HEK293 (cell line): ENCODE results near the gene ESR1.

Experiments
- CTCF ChIA-PET: fragments of 350-600 bp; formaldehyde crosslinking; extraction: SDS; loops from one replicate; lab custom pipeline; 2021; ENCODE audit warnings: antibody characterized with exemption; lab: Yijun Ruan, JAX
- POLR2A ChIA-PET: fragments of 300-600 bp; formaldehyde crosslinking; extraction: SDS; loops from one replicate; lab custom pipeline; 2020; ENCODE audit warnings: antibody characterized with exemption, inconsistent platforms; lab: Yijun Ruan, JAX
- H3K27ac ChIP-seq: fragments of 200-500 bp; sonication (Bioruptor generic); 2 replicates; pipeline ENCODE4 v1.5.1; 2014; ENCODE audit warnings: low read depth, low read length, control low read depth, inconsistent platforms; ENCODE audit errors: extremely low read depth
- H3K36me3 ChIP-seq, 2 experiments: fragments of 200-500 bp in 1 of 2; sonication (Bioruptor generic) in 1 of 2; 1 replicate in 1 of 2; 2 replicates in 1 of 2; pipeline ENCODE4 v1.5.1; 2014 to 2017; ENCODE audit warnings: inconsistent platforms in 2 of 2, low read length in 2 of 2; ENCODE audit not compliant: control insufficient read depth in 2 of 2, insufficient read depth in 1 of 2
- H3K4me1 ChIP-seq: fragments of 200-500 bp; sonication (Bioruptor generic); 2 replicates; pipeline ENCODE4 v1.5.1; 2014; ENCODE audit warnings: mild to moderate bottlenecking, low read length, inconsistent platforms; ENCODE audit not compliant: control insufficient read depth, insufficient read depth
- H3K4me3 ChIP-seq: 2 replicates; pipeline ENCODE4 v1.5.1; 2011; ENCODE audit warnings: low read depth, mild to moderate bottlenecking, control low read depth, low read length, moderate library complexity
- H3K9me3 ChIP-seq: fragments of 200-500 bp; sonication (Bioruptor generic); 2 replicates; pipeline ENCODE4 v1.5.1; 2014; ENCODE audit warnings: low read depth, low read length, inconsistent platforms; ENCODE audit not compliant: control insufficient read depth, insufficient read depth
- ATF2 ChIP-seq: fragments of 450-650 bp; formaldehyde crosslinking; IDR thresholded peaks from 2 replicates; pipeline ENCODE4 v1.5.1; 2016; ENCODE audit warnings: missing biosample characterization, missing genetic modification characterization, low read depth
- HIC1 ChIP-seq: fragments of 450-650 bp; formaldehyde crosslinking; IDR thresholded peaks from 2 replicates; pipeline ENCODE4 v1.5.1; 2016; ENCODE audit warnings: missing biosample characterization, missing genetic modification characterization
- KLF10 ChIP-seq: fragments of 450-650 bp; IDR thresholded peaks from 2 replicates; pipeline ENCODE4 v1.5.1; 2018; ENCODE audit warnings: missing biosample characterization, mild to moderate bottlenecking, missing genetic modification characterization
- PRDM1 ChIP-seq: fragments of 450-650 bp; formaldehyde crosslinking; IDR thresholded peaks from 2 replicates; pipeline ENCODE4; 2016; ENCODE audit warnings: missing biosample characterization, missing genetic modification characterization
- PRDM10 ChIP-seq: fragments of 450-650 bp; formaldehyde crosslinking; IDR thresholded peaks from 2 replicates; pipeline ENCODE4 v1.5.1; 2016; ENCODE audit warnings: missing biosample characterization, missing genetic modification characterization
- REST ChIP-seq: fragments of 450-650 bp; formaldehyde crosslinking; IDR thresholded peaks from 2 replicates; pipeline ENCODE4 v1.5.1; 2016; ENCODE audit warnings: missing biosample characterization, missing genetic modification characterization
- ZBTB1 ChIP-seq: fragments of 450-650 bp; formaldehyde crosslinking; IDR thresholded peaks from 2 replicates; pipeline ENCODE4 v1.5.1; 2016; ENCODE audit warnings: missing biosample characterization, missing genetic modification characterization
- ZNF10 ChIP-seq: fragments of 450-650 bp; formaldehyde crosslinking; IDR thresholded peaks from 2 replicates; pipeline ENCODE4 v1.5.1; 2017; ENCODE audit warnings: missing biosample characterization, missing genetic modification characterization
- ZNF121 ChIP-seq: fragments of 450-650 bp; formaldehyde crosslinking; IDR thresholded peaks from 2 replicates; pipeline ENCODE4 v1.5.1; 2016; ENCODE audit warnings: missing biosample characterization, missing genetic modification characterization
- ZNF16 ChIP-seq: fragments of 450-650 bp; formaldehyde crosslinking; IDR thresholded peaks from 2 replicates; pipeline ENCODE4 v1.5.1; 2016; ENCODE audit warnings: low read depth, missing biosample characterization, missing genetic modification characterization
- ZNF211 ChIP-seq: fragments of 450-650 bp; formaldehyde crosslinking; IDR thresholded peaks from 2 replicates; pipeline ENCODE4 v1.5.1; 2016; ENCODE audit warnings: low read depth, missing biosample characterization, missing genetic modification characterization
- ZNF248 ChIP-seq: fragments of 450-650 bp; formaldehyde crosslinking; IDR thresholded peaks from 2 replicates; pipeline ENCODE4 v1.5.1; 2017; ENCODE audit warnings: missing biosample characterization, missing genetic modification characterization
- ZNF354C ChIP-seq: fragments of 450-650 bp; formaldehyde crosslinking; IDR thresholded peaks from 2 replicates; pipeline ENCODE4 v1.5.1; 2016; ENCODE audit warnings: missing biosample characterization, missing genetic modification characterization, low read depth, borderline replicate concordance
- ZNF37A ChIP-seq: fragments of 450-650 bp; IDR thresholded peaks from 2 replicates; pipeline ENCODE4 v1.5.1; 2018; ENCODE audit warnings: missing biosample characterization, missing genetic modification characterization
- ZNF768 ChIP-seq: fragments of 450-650 bp; formaldehyde crosslinking; IDR thresholded peaks from 2 replicates; pipeline ENCODE4 v1.5.1; 2018; ENCODE audit warnings: missing biosample characterization, mild to moderate bottlenecking, missing genetic modification characterization
- ZXDB ChIP-seq: fragments of 450-650 bp; formaldehyde crosslinking; IDR thresholded peaks from 2 replicates; pipeline ENCODE4 v1.5.1; 2016; ENCODE audit warnings: missing biosample characterization, missing genetic modification characterization
- TF ChIP-seq, protein P1 (sequence below): fragments of 450-650 bp; formaldehyde crosslinking; IDR thresholded peaks from 2 replicates; pipeline ENCODE4 v1.5.1; 2016; ENCODE audit warnings: missing biosample characterization, missing genetic modification characterization

Gene ESR1

DNA sequence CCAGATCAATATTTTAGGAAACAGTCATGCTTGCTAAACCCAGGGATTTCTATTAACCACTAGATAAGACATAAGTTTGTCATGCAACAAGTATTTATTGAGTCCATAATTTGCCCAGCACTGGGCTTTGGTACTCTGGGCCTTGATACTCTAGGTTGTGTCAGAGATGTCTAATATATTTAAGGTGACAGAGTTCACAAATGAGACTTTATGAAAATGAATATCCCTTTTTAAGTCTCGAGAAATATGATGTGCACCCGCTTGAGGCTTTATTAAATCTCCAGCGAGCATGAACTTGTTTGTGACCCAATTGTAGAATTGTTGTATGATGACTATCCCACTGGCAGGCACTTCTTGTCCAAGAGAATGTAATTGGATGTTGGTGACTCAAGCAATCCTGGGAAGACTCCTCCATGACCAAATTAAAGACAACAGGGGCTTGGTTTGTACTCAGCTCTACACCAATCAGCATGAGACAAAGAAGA, 109.2 kb downstream of the ESR1 start (continued):
- TF ChIP-seq REST (no peak), ZNF354C (no peak), ZNF211 (tag by site-specific recombination) (no peak), ZNF37A (tag by site-specific recombination) (no peak)

GRCh38 chr6:151917531-151918329, 110.2 kb downstream of the ESR1 start:
- no peaks in the 10 kb centered on the region for H3K4me1 ChIP-seq
- H3K4me3 ChIP-seq: no peak overlapping the region
- POLR2A ChIA-PET: no interaction called here
- H3K36me3 ChIP-seq: no peaks in the 10 kb centered on the region
- H3K9me3 ChIP-seq: no peaks in the 10 kb centered on the region
- CTCF ChIA-PET: no interaction called here
- no peak overlapping the region for H3K27ac ChIP-seq
- TF ChIP-seq ATF2 (tag by site-specific recombination): no peak
- no peak for TF ChIP-seq ZNF10 (tag by site-specific recombination)

DNA sequence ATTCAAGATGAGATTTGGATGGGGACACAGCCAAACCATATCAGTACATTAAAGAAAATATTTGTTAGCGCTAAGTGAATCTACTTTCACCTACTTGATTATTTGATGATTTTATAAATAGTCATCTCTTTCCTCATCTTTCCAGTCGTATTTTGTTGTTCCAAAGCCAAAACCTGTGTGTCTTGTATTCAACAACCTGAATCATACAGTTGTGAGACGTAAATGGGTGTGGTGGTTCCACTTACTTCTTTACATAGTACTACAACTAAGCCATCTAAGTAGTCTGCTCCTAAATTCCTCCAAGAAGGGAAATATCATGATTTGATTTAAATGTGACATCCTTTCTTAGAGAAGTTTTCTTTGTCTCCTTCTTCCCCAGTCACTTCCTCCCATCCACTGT, 132.8 kb downstream of the ESR1 start:
- H3K4me3 ChIP-seq: no peak overlapping the region
- POLR2A ChIA-PET: no interaction called here
- H3K36me3 ChIP-seq: no peaks in the 10 kb centered on the region
- H3K27ac ChIP-seq: no peak overlapping the region
- TF ChIP-seq ATF2 (tag by site-specific recombination) (no peak), ZNF248 (tag by site-specific recombination) (no peak), ZNF121 (tag by site-specific recombination) (no peak), KLF10 (tag by site-specific recombination) (no peak), ZXDB (tag by site-specific recombination) (no peak), ZNF768 (tag by site-specific recombination) (no peak), PRDM1 (tag by site-specific recombination) (no peak), PRDM10 (tag by site-specific recombination) (no peak), HIC1 (tag by site-specific recombination) (no peak), ZNF16 (tag by site-specific recombination) (no peak), ZBTB1 (tag by site-specific recombination) (no peak)
- TF ChIP-seq, protein P1, sequence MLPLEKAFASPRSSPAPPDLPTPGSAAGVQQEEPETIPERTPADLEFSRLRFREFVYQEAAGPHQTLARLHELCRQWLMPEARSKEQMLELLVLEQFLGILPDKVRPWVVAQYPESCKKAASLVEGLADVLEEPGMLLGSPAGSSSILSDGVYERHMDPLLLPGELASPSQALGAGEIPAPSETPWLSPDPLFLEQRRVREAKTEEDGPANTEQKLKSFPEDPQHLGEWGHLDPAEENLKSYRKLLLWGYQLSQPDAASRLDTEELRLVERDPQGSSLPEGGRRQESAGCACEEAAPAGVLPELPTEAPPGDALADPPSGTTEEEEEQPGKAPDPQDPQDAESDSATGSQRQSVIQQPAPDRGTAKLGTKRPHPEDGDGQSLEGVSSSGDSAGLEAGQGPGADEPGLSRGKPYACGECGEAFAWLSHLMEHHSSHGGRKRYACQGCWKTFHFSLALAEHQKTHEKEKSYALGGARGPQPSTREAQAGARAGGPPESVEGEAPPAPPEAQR (tag by site-specific recombination): no peak
- no peaks in the 10 kb centered on the region for H3K4me1 ChIP-seq
- CTCF ChIA-PET: no interaction called here
- H3K9me3 ChIP-seq: no peaks in the 10 kb centered on the region
